SU-DHL-6 (cell line): ENCODE data around the gene FUBP1.
A peak's percentile ranks its signal among the peaks of the same experiment; 100 is the strongest.

Source experiments
- H2AFZ ChIP-seq: fragments of 200-600 bp; sonication (generic); 2 replicates; pipeline ENCODE4 v1.6.1; 2014; ENCODE audit warnings: low read depth, mild to moderate bottlenecking, moderate library complexity, mixed read lengths, antibody characterized with exemption, low read length; ENCODE audit not compliant: severe bottlenecking
- H3F3A ChIP-seq: fragments of 200-600 bp; shearing (Covaris generic); 2 replicates; pipeline ENCODE4 v1.6.0; 2016; ENCODE audit warnings: antibody characterized with exemption, mild to moderate bottlenecking; ENCODE audit not compliant: insufficient read depth
- H3K27ac ChIP-seq: fragments of 200-600 bp; sonication (generic); 2 replicates; pipeline ENCODE4 v1.5.1; 2016; ENCODE audit warnings: low read depth, mild to moderate bottlenecking, low read length, moderate library complexity, mixed read lengths
- H3K27me3 ChIP-seq: fragments of 200-600 bp; sonication (generic), shearing (Covaris generic); 2 replicates; pipeline ENCODE4 v1.6.0; 2014; ENCODE audit warnings: mild to moderate bottlenecking, low read length
- H3K36me3 ChIP-seq: fragments of 200-600 bp; sonication (generic); 2 replicates; pipeline ENCODE4 v1.6.1; 2014; ENCODE audit warnings: mild to moderate bottlenecking, low read length, mixed read lengths
- H3K4me2 ChIP-seq: fragments of 300-600, 200-600 bp; shearing (Covaris generic), sonication (generic); 2 replicates; pipeline ENCODE4 v1.6.0; 2014; ENCODE audit warnings: low read length, low read depth, mild to moderate bottlenecking; ENCODE audit not compliant: poor library complexity, severe bottlenecking
- H3K4me3 ChIP-seq: fragments of 200-600 bp; sonication (generic); 2 replicates; pipeline ENCODE4 v1.5.1; 2014; ENCODE audit warnings: antibody characterized with exemption, low read length, mild to moderate bottlenecking, mixed read lengths; ENCODE audit not compliant: insufficient read depth, poor library complexity, severe bottlenecking
- H3K79me2 ChIP-seq: fragments of 200-600 bp; sonication (generic); 2 replicates; pipeline ENCODE4 v1.6.1; 2014; ENCODE audit warnings: mild to moderate bottlenecking, low read length, moderate library complexity; ENCODE audit not compliant: insufficient read depth
- H3K9ac ChIP-seq: fragments of 200-600 bp; sonication (generic); 2 replicates; pipeline ENCODE4 v1.7.0; 2014; ENCODE audit warnings: mild to moderate bottlenecking, low read length
- H3K9me2 ChIP-seq: fragments of 200-600 bp; sonication (generic); replicated peaks from 2 replicates; pipeline ENCODE4 v1.6.1; 2014; ENCODE audit warnings: low read length; ENCODE audit not compliant: insufficient read depth
- H3K9me3 ChIP-seq: fragments of 200-600 bp; sonication (generic); 2 replicates; pipeline ENCODE4 v1.6.1; 2014; ENCODE audit warnings: low read length, mixed read lengths; ENCODE audit not compliant: insufficient read depth
- H4K20me1 ChIP-seq: fragments of 200-600 bp; sonication (generic); 2 replicates; pipeline ENCODE4 v1.6.1; 2014; ENCODE audit warnings: low read depth, mild to moderate bottlenecking, antibody characterized with exemption, low read length, moderate library complexity, mixed read lengths
- CTCF ChIP-seq: fragments of 200-600 bp; sonication (generic); IDR thresholded peaks from one replicate; pipeline ENCODE4 v1.5.1; 2017; ENCODE audit warnings: antibody characterized with exemption, mild to moderate bottlenecking, low read length, moderate library complexity; ENCODE audit not compliant: insufficient read depth, poor library complexity, severe bottlenecking
- EZH2phosphoT487 ChIP-seq: fragments of 200-600 bp; sonication (generic), shearing (Covaris generic); conservative IDR thresholded peaks from 2 replicates; pipeline ENCODE4 v1.6.1; 2018; ENCODE audit warnings: mild to moderate bottlenecking, antibody characterized with exemption, low read length, moderate library complexity, mixed read lengths

Gene FUBP1

GRCh38 chr1:78009276-78009675 lies 30.4 kb upstream of the FUBP1 start:
- Histone ChIP-seq H2AFZ (no peak overlapping the region), H3K4me2 (no peak overlapping the region), H3K9me3 (no peaks in the 10 kb centered on the region), H3K9me2 (no peaks in the 10 kb centered on the region), H3K9ac (no peak overlapping the region), H3K36me3 (0 out of 2 replicates have a peak, but pooled peaks cover 2% of the 10 kb centered on the region), H4K20me1 (no peaks in the 10 kb centered on the region), H3K79me2 (peaks cover 3% of the 10 kb centered on the region), H3K4me3 (no peak overlapping the region), H3K27me3 (no peaks in the 10 kb centered on the region), H3K27ac (no peak overlapping the region), H3F3A (peaks cover 6% of the 10 kb centered on the region)
- TF ChIP-seq CTCF (no peak), EZH2phosphoT487 (no peak)

GRCh38 chr1:78007677-78008341 lies 28.9 kb upstream of the FUBP1 start:
- H4K20me1 ChIP-seq = no peaks in the 10 kb centered on the region
- H3F3A ChIP-seq = peaks cover 21% of the 10 kb centered on the region
- no peak overlapping the region for H2AFZ ChIP-seq
- no peaks in the 10 kb centered on the region for H3K27me3 ChIP-seq
- H3K4me3 ChIP-seq = no peak overlapping the region
- no peak overlapping the region for H3K9ac ChIP-seq
- H3K9me3 ChIP-seq = no peaks in the 10 kb centered on the region
- H3K79me2 ChIP-seq = peaks cover 3% of the 10 kb centered on the region
- 0 out of 2 replicates have a peak, but pooled peaks cover 2% of the 10 kb centered on the region for H3K36me3 ChIP-seq
- H3K27ac ChIP-seq = no peak overlapping the region
- H3K4me2 ChIP-seq = peak overlapping the region; percentile 21
- no peaks in the 10 kb centered on the region for H3K9me2 ChIP-seq
- TF ChIP-seq CTCF (no peak), EZH2phosphoT487 (no peak)

GRCh38 chr1:78006521-78006920 lies 27.6 kb upstream of the FUBP1 start:
- Histone ChIP-seq H3K4me2 (peak overlapping the region; percentile 86), H3K27ac (no peak overlapping the region), H3K9ac (no peak overlapping the region), H3K27me3 (no peaks in the 10 kb centered on the region), H3K9me2 (no peaks in the 10 kb centered on the region), H3K36me3 (0 out of 2 replicates have a peak, but pooled peaks cover 2% of the 10 kb centered on the region), H3K4me3 (peak overlapping the region; percentile 60), H2AFZ (no peak overlapping the region), H3K79me2 (peaks cover 3% of the 10 kb centered on the region), H4K20me1 (no peaks in the 10 kb centered on the region), H3K9me3 (no peaks in the 10 kb centered on the region), H3F3A (peaks cover 34% of the 10 kb centered on the region)
- TF ChIP-seq CTCF (no peak), EZH2phosphoT487 (no peak)
